Mucosa of stomach (tissue), 1 donor: ENCODE results near the gene LSM2.
"Not testable (repeated sequence)": the region's sequence is repeated elsewhere in the genome, so short reads cannot be mapped to it uniquely, and the experiment has no call there.

Experiments
- H3K27me3 ChIP-seq: one replicate; pipeline ENCODE4 v1.7.0; 2013; ENCODE audit warnings: mild to moderate bottlenecking, low read length; ENCODE audit not compliant: control insufficient read depth, insufficient read depth
- H3K36me3 ChIP-seq: one replicate; pipeline ENCODE4 v1.7.0; 2013; ENCODE audit warnings: low read length; ENCODE audit not compliant: control insufficient read depth, insufficient read depth
- H3K4me1 ChIP-seq: one replicate; pipeline ENCODE4 v1.7.0; 2013; ENCODE audit warnings: mild to moderate bottlenecking, low read length; ENCODE audit not compliant: control insufficient read depth, insufficient read depth
- H3K4me3 ChIP-seq: one replicate; pipeline ENCODE4 v1.7.0; 2013; ENCODE audit warnings: low read length
- H3K9ac ChIP-seq: one replicate; pipeline ENCODE4 v1.7.0; 2013; ENCODE audit warnings: mild to moderate bottlenecking, low read length, moderate library complexity
- H3K9me3 ChIP-seq: one replicate; pipeline ENCODE4 v1.7.0; 2013; ENCODE audit warnings: mild to moderate bottlenecking, low read length, moderate library complexity; ENCODE audit not compliant: control insufficient read depth
- donor health status: Pancreatic carcinoma.

LSM2 gene

GRCh38 chr6:31806470-31807272 is at the start of gene LSM2:
LSM2 (minus strand) TSS chr6:31806966; CDS start chr6:31806757, 209 bp downstream.
- no peaks in the 10 kb centered on the region for H3K9me3 ChIP-seq
- peaks cover 14% of the 10 kb centered on the region for H3K4me1 ChIP-seq
- peak within 1 kb of the TSS; percentile 37 for H3K4me3 ChIP-seq
- no peaks in the 10 kb centered on the region for H3K36me3 ChIP-seq
- no peaks in the 10 kb centered on the region for H3K27me3 ChIP-seq
- peak within 1 kb of the TSS; percentile 78 for H3K9ac ChIP-seq

- not testable (repeated sequence) for H3K9ac ChIP-seq, H3K4me1 ChIP-seq, H3K4me3 ChIP-seq, H3K9me3 ChIP-seq, H3K36me3 ChIP-seq, H3K27me3 ChIP-seq
These were observed 45.4 kb upstream of the LSM2 start for GRCh38 chr6:31851980-31852718.

- no peaks in the 10 kb centered on the region for H3K4me1 ChIP-seq
- no peak overlapping the region for H3K4me3 ChIP-seq
- H3K9me3 ChIP-seq: no peaks in the 10 kb centered on the region
- no peaks in the 10 kb centered on the region for H3K27me3 ChIP-seq
- H3K9ac ChIP-seq: no peak overlapping the region
- no peaks in the 10 kb centered on the region for H3K36me3 ChIP-seq
These were observed 44.7 kb upstream of the LSM2 start for GRCh38 chr6:31851485-31851832.

- H3K36me3 ChIP-seq: no peaks in the 10 kb centered on the region
- no peaks in the 10 kb centered on the region for H3K9me3 ChIP-seq
- no peaks in the 10 kb centered on the region for H3K4me1 ChIP-seq
- no peak overlapping the region for H3K4me3 ChIP-seq
- no peak overlapping the region for H3K9ac ChIP-seq
- no peaks in the 10 kb centered on the region for H3K27me3 ChIP-seq
These were observed 44.2 kb upstream of the LSM2 start for GRCh38 chr6:31850765-31851484.

- no peaks in the 10 kb centered on the region for H3K27me3 ChIP-seq
- no peak overlapping the region for H3K4me3 ChIP-seq
- H3K9me3 ChIP-seq: no peaks in the 10 kb centered on the region
- H3K36me3 ChIP-seq: no peaks in the 10 kb centered on the region
- no peak overlapping the region for H3K9ac ChIP-seq
- H3K4me1 ChIP-seq: peaks cover 9% of the 10 kb centered on the region
These were observed 40.7 kb upstream of the LSM2 start for GRCh38 chr6:31847276-31847978.

GRCh38 chr6:31844507-31844906 is 37.7 kb upstream of the LSM2 start:
- H3K27me3 ChIP-seq: no peaks in the 10 kb centered on the region
- no peaks in the 10 kb centered on the region for H3K9me3 ChIP-seq
- peaks cover 9% of the 10 kb centered on the region for H3K4me1 ChIP-seq
- H3K9ac ChIP-seq: no peak overlapping the region
- no peak overlapping the region for H3K4me3 ChIP-seq
- H3K36me3 ChIP-seq: no peaks in the 10 kb centered on the region

GRCh38 chr6:31842053-31842452 is 35.3 kb upstream of the LSM2 start:
- Histone ChIP-seq H3K4me3 (no peak overlapping the region), H3K9me3 (no peaks in the 10 kb centered on the region), H3K4me1 (peaks cover 24% of the 10 kb centered on the region), H3K9ac (no peak overlapping the region), H3K36me3 (peaks cover 12% of the 10 kb centered on the region), H3K27me3 (no peaks in the 10 kb centered on the region)

GRCh38 chr6:31839779-31840126 is 33.0 kb upstream of the LSM2 start:
- H3K9me3 ChIP-seq, H3K27me3 ChIP-seq, H3K4me3 ChIP-seq, H3K9ac ChIP-seq: not testable (repeated sequence)
- peaks cover 12% of the 10 kb centered on the region for H3K36me3 ChIP-seq
- H3K4me1 ChIP-seq: peaks cover 37% of the 10 kb centered on the region

GRCh38 chr6:31838968-31839367 is 32.2 kb upstream of the LSM2 start:
- H3K9ac ChIP-seq: no peak overlapping the region
- H3K36me3 ChIP-seq: peaks cover 12% of the 10 kb centered on the region
- H3K4me3 ChIP-seq: no peak overlapping the region

GRCh38 chr6:31838114-31838553 is 31.4 kb upstream of the LSM2 start:
- Histone ChIP-seq H3K36me3 (peaks cover 12% of the 10 kb centered on the region), H3K4me1 (peaks cover 34% of the 10 kb centered on the region)
- not testable (repeated sequence) for H3K4me3 ChIP-seq, H3K9me3 ChIP-seq, H3K9ac ChIP-seq, H3K27me3 ChIP-seq

More at GRCh38 chr6:31838968-31839367, 32.2 kb upstream of the LSM2 start:
- peaks cover 33% of the 10 kb centered on the region for H3K4me1 ChIP-seq
- H3K27me3 ChIP-seq: no peaks in the 10 kb centered on the region
- no peaks in the 10 kb centered on the region for H3K9me3 ChIP-seq

GRCh38 chr6:31837369-31838113 is 30.8 kb upstream of the LSM2 start:
- peaks cover 35% of the 10 kb centered on the region for H3K4me1 ChIP-seq
- H3K9me3 ChIP-seq: no peaks in the 10 kb centered on the region
- H3K9ac ChIP-seq: peak overlapping the region; percentile 74
- no peak overlapping the region for H3K4me3 ChIP-seq
- peaks cover 12% of the 10 kb centered on the region for H3K36me3 ChIP-seq
- no peaks in the 10 kb centered on the region for H3K27me3 ChIP-seq
